Activated CD4-positive, alpha-beta T cell treated with anti-CD3 and anti-CD28 coated beads, Interleukin-10, Interleukin-2, amounts not matched to agents 100 ng/mL and 50 ng/mL, durations not matched to agents 16 hours and 8 hours (primary cell): Measurements from ENCODE around the gene PDRG1.
A peak's percentile ranks its signal among the peaks of the same experiment; 100 is the strongest.

Source experiments
- DNase-seq: peaks from one replicate; pipeline ENCODE4 v3.0.0-alpha.2; 2020

The PDRG1 gene

GRCh38 chr20:31951530-31952453 is at the start of gene PDRG1:
Gene PDRG1, minus strand, starts transcription at chr20:31952046. Its CDS starts 85 bp downstream, at chr20:31951961.
- peak; percentile 97 for DNase-seq

- no peak for DNase-seq
These were observed 46.4 kb upstream of the PDRG1 start for GRCh38 chr20:31998246-31998645.

- DNase-seq: no peak
These were observed 45.1 kb upstream of the PDRG1 start for GRCh38 chr20:31996996-31997395.

- DNase-seq: no peak
These were observed 40.2 kb upstream of the PDRG1 start for GRCh38 chr20:31992086-31992485.

- DNase-seq: no peak
These were observed 39.5 kb upstream of the PDRG1 start for GRCh38 chr20:31991339-31991705.

- DNase-seq: no peak
These were observed 38.9 kb upstream of the PDRG1 start for GRCh38 chr20:31990641-31991338.

GRCh38 chr20:31989030-31989645 is 37.3 kb upstream of the PDRG1 start:
- no peak for DNase-seq

- DNase-seq: no peak
These were observed 36.7 kb upstream of the PDRG1 start for GRCh38 chr20:31988430-31989015.

GRCh38 chr20:31987744-31988143 is 35.9 kb upstream of the PDRG1 start:
- DNase-seq: no peak

GRCh38 chr20:31984981-31985471 is 33.2 kb upstream of the PDRG1 start:
- DNase-seq: no peak

- no peak for DNase-seq
These were observed 29.9 kb upstream of the PDRG1 start for GRCh38 chr20:31981784-31982183.

- no peak for DNase-seq
These were observed 28.0 kb upstream of the PDRG1 start for GRCh38 chr20:31979713-31980426.

GRCh38 chr20:31977080-31977479 is 25.2 kb upstream of the PDRG1 start:
- no peak for DNase-seq

- no peak for DNase-seq
These were observed 24.0 kb upstream of the PDRG1 start for GRCh38 chr20:31975874-31976273.

GRCh38 chr20:31974951-31975487 is 23.2 kb upstream of the PDRG1 start:
- no peak for DNase-seq

- no peak for DNase-seq
These were observed 22.4 kb upstream of the PDRG1 start for GRCh38 chr20:31974296-31974695.

GRCh38 chr20:31972471-31973021 is 20.7 kb upstream of the PDRG1 start:
- DNase-seq: no peak

GRCh38 chr20:31969991-31970390 is 18.1 kb upstream of the PDRG1 start:
- no peak for DNase-seq

- peak; percentile 70 for DNase-seq
These were observed 16.7 kb upstream of the PDRG1 start for GRCh38 chr20:31968291-31969126.

- DNase-seq: no peak
These were observed 16.0 kb upstream of the PDRG1 start, which contains the start of gene XKR7 for GRCh38 chr20:31967830-31968249. Gene XKR7, plus strand, starts transcription at chr20:31968151. Its CDS starts 25 bp downstream, at chr20:31968176.
